GM18868 (cell line): ENCODE results near the gene ADCY9.
"Not testable (repeated sequence)": the region's sequence is repeated elsewhere in the genome, so short reads cannot be mapped to it uniquely, and the experiment has no call there.

Source experiments
- ATAC-seq: cut with Tn5 transposase; IDR thresholded peaks from one replicate; pipeline ENCODE4 v1.9.1; 2021; ENCODE audit warnings: mild to moderate bottlenecking, moderate library complexity; ENCODE audit not compliant: unreplicated experiment

ADCY9 gene

GRCh38 chr16:4042581-4042980 is 73.7 kb downstream of the ADCY9 start:
- no peak for ATAC-seq

- no peak for ATAC-seq
Measured at GRCh38 chr16:4038448-4038847, 77.8 kb downstream of the ADCY9 start.

DNA sequence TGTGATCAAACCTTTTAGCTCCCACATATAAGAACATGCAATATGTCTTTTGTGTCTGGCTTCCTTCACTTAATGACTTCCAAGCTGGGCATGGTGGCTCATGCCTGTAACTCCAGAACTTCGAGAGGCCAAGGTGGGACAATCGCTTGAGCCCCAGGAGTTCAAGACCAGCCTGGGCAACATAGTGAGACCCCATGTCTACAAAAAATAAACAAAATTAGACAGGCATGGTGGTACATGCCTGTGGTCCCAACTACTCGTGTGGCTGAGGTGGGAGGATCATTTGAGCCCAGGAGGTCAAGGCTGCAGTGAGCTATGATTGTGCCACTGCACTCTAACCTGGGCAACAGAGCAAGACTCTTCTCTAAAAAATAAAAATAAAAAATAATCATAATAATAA is 79.3 kb downstream of the ADCY9 start:
- not testable (repeated sequence) for ATAC-seq

- ATAC-seq = no peak
Measured at GRCh38 chr16:4034963-4035362, 81.3 kb downstream of the ADCY9 start.

DNA sequence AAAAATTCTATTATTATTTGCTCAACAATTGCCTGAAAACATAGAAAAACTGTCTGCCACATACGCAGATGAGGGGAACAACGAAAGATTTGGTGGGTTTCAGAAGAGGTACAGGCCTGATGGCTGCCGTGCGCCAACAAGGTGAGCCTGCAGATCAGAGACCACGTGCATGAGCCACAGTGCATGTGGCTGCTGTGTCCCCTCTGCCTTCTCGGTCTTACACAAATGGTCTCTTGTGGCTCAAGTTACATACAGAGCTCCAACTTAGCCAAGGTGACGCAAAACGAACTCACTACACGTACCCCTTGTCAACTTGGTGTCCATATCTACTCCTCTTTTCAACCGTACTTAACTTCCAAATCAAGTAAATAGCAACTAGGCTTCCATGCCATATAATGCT is 82.3 kb downstream of the ADCY9 start:
- ATAC-seq = no peak

- ATAC-seq = no peak
Measured at GRCh38 chr16:4032768-4033167, 83.5 kb downstream of the ADCY9 start.

GRCh38 chr16:4028144-4028543 is 88.1 kb downstream of the ADCY9 start:
- no peak for ATAC-seq

GRCh38 chr16:4026854-4027253 is 89.4 kb downstream of the ADCY9 start:
- no peak for ATAC-seq

DNA sequence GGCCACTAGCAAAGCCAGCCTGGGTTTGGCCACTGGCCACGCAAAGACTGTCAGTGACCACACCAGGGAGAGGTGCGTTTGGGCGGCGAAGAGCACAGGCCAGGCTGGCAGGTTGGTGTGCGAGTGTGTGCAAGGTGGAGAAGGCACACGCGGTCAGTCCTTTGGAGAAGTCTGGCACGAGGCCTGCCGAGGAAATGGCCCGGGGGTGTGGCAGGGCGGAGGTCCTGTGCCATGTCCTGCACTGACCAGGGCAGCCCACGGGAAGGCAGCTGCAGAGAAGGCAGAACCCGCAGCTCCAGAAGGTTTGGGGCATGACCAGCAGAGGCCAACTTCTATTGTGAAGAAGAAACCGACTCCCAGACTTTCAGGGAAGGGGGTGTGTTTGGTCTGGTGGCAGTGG is 90.8 kb downstream of the ADCY9 start:
- ATAC-seq = no peak

GRCh38 chr16:4021916-4022315 is 94.3 kb downstream of the ADCY9 start:
- ATAC-seq = no peak

DNA sequence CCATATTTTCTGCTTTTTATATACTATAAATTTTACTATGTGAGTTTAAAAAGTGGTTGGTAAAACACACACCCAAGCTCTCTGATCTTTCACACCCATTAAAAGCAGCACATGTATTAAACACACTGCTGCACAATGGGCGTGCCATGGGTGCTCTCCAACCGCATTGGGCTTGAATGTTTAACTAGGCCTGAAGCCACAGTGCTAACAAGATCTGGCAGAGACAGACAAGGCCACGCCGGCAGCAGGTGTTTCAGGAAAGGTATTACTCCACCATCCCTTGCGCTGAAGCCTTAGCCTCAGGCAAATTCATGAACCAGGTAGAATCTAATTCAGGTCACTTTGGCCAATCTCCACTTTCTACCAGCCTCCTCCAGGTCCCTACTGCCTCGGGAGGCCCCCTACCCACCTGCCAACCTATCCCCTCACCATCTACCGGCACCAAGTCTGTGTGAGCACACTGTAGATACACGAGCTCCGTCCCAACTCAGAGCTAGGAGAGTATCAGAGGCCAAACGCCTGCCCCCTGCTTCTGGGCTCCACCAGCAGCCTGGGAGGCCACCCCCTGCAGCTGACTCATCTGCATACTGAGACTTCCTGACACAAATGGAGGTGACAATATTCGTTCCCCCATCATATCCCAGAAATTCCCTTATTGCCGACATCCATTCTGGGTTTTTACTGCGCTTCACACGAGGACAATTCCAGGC is 95.0 kb downstream of the ADCY9 start:
- ATAC-seq = no peak

DNA sequence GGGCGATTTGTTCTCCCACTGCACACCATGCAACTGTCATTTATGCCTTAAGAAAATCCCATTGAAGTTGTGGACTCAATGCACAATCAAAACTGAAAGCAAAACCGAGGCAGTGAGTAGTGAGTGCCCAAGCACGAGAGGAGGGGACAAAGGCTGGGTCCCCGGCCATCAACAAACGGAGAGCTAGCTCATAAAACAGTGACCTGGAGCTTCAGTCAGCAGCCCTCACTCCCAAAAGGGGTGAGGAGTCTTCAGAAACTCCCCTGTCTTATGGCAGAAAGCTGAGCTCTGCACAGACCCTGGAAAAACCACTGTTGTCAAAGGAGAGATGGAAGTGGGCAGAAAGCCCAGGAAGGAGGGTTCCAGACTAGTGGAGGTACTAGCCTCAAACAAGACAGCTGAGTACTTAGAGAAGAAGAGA is 96.9 kb downstream of the ADCY9 start:
- no peak for ATAC-seq

- no peak for ATAC-seq
Measured at GRCh38 chr16:4018391-4018790, 97.9 kb downstream of the ADCY9 start.

- no peak for ATAC-seq
Measured at GRCh38 chr16:4017807-4018206, 98.4 kb downstream of the ADCY9 start.

DNA sequence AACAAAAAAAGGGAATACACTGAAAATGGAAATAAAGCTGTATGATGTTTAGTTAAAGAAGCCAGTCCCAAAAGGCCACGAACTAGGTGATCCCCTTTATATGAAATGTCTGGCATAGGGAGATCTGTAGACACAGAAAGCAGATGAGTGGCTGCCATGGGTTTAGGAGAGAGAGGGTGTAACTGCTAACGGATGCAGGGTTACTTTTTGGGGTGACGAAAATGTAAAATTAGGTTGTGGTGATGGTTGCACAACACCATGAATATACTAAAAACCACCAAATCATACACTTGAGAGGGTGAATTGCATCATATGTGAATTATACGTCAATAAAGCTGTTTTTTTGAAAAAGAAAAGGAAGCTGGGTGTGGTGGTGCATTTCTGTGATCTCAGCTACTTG is 99.6 kb downstream of the ADCY9 start:
- ATAC-seq = no peak

DNA sequence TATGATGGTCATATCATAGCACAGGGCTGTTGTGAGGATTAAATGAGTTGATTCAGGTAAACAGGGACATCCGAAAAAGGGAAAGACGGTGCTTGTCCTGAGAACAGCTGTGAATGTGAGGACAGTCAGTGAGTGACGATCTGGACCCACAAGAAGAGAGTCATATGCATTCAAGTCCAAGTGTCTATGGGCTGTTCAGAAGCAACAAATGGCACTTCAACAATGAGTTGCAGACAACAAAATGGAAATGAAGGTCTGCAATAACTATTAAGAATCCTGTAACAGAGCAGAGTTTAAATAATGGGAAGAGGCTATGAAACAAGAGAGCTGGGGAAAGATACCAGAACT is 100.3 kb downstream of the ADCY9 start:
- no peak for ATAC-seq

- no peak for ATAC-seq
Measured at GRCh38 chr16:4015275-4016004, 100.8 kb downstream of the ADCY9 start.

DNA sequence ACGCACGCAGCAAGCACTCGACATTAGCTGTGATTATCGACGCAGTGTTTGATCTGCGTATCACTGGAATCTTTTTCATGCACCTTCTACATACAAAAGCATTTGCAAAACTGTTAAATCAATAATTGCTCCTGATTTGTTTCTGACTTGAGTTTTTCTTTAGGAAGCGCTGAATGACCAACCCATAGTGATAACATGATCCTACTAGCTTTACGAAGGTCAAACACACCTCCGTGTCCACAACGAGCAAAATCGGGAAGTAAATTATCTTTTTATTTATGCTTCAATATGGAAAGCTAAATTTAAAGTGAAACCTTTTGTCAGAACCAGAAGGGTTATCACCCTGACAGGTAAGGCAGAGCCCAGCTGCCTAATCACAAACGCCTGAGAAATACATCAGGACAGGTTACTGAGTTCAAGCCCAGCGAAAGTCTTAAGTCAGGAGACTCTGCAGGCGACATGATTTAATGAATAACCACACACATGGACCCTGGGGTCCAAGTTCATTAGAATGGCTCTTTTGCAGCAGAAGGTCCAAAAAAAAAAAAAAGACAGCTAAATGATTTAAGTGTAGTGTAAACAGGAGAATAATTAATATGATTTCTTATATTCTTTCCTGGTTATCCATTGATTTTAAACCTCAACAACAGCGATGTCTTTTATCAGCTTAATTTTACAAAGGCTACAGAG is 104.2 kb downstream of the ADCY9 start:
- no peak for ATAC-seq

DNA sequence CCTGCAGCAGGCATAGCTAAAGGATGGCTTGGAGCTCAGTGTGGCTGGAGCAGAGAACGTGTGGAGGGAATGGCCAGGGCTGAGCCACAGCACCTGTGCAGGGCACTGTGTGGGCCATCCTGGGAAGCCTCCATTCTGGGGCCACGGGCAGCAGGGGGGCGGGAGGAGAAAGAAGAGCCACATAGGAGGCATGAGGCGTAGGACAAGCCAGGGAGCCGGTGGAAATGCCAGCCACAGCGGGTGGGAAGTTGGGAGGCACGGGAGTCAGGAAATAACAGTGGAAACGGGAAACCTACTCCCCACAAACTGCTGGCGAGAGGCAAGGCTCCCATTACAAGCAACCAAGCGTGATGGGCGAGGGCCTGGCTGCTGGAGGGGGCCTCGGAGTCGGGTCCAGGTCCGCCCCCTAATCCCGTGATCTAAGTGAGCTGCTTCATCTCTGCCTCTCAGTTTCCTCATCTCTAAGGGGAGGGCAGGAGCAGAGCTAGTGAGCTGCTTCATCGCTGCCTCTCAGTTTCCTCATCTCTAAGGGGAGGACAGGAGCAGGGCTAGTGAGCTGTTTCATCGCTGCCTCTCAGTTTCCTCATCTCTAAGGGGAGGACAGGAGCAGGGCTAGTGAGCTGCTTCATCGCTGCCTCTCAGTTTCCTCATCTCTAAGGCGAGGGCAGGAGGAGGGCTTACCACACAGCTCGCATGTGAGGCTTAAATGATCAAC is 104.9 kb downstream of the ADCY9 start:
- no peak for ATAC-seq

DNA sequence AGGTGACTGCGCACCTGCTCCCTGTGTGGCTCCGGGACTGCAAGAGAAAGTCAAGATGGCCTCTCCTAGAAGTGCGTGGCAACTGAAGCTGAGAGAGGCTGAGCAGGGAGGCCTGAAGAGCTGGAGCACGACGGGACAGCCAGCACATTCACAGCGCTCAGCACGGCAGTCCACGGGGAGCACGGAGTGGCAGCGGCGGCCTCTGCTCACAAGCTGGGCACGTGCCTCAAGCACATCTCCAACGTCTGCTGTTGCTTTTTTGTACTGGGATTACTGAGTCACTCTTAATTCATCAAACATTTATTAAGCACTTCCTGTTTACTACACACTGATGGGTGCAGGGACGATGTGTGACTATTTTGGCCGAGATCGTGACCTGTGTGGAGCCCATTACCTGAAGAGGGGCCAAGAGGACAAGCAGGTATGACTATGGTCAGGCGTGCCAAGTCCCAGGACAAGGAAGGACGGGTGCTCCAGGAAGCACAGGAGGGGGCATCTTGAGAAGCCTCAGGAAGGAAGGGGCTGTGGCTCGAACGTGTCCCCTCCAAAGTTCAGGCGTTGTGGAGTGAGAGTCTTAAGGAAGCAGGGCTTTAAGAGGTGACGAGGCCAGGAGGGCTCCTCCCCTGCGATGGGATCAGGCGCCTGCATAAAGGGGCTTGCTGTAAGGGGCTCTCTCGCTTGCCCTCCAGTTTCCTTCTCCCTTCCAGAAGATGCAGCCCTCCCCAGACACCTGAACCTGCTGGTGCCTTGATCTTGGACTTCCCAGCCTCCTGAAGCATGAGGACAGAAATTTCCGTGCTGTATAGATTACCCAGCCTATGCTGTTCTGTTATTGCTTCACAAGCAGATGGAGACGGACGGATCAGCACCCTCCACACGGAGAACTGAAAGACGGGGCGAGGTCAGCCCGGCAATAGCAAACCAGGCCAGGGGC is 105.8 kb downstream of the ADCY9 start:
- no peak for ATAC-seq
